Fibroblast of skin of right quadriceps (primary cell): ENCODE measurements around the gene ADGRA1.
"Not testable (repeated sequence)": the region's sequence is repeated elsewhere in the genome, so short reads cannot be mapped to it uniquely, and the experiment has no call there.

ENCODE experiments used
- DNase-seq: peaks from one replicate; pipeline ENCODE4 v3.0.0-alpha.2; 2013

The ADGRA1 gene

DNA sequence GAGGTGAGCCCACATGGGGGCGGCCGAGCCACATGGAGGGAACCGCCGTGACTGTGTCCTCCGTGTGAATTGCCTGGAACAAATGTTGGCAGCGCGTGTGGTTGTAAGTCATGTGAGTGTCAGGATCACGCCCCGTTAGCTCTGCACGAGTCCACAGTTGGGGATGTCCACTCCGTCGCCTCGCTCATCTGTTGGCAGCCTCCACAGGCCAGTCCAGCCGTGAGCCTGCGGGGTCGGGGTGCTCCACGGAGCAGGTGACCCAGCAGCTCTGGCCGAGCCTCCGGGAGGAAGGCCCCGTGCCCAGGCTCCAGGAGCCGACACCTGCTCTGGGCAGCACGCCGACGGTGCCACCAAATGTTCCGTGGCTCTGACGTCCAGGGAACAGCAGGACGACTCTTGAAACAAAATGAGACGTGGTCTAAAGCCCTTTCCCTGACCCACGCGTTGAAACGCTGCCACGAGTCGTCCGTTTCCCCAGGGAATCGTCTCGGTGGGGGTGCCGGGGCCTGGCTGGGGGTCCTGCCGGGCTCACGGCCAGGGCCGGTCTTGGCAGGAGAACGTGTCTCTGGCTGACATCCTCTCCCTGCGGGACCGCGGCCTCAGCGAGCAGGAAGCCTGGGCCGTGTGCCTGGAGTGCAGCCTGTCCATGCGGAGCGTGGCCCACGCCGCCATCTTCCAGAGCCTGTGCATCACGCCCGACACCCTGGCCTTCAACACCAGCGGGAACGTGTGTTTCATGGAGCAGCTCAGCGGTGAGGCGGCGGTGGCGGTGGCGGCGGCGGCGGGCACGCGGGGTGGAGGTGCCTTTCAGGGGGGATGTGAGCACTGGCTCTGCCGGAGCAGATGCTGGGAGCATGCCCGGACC is 79.3 kb downstream of the ADGRA1 start:
- no peak for DNase-seq

DNA sequence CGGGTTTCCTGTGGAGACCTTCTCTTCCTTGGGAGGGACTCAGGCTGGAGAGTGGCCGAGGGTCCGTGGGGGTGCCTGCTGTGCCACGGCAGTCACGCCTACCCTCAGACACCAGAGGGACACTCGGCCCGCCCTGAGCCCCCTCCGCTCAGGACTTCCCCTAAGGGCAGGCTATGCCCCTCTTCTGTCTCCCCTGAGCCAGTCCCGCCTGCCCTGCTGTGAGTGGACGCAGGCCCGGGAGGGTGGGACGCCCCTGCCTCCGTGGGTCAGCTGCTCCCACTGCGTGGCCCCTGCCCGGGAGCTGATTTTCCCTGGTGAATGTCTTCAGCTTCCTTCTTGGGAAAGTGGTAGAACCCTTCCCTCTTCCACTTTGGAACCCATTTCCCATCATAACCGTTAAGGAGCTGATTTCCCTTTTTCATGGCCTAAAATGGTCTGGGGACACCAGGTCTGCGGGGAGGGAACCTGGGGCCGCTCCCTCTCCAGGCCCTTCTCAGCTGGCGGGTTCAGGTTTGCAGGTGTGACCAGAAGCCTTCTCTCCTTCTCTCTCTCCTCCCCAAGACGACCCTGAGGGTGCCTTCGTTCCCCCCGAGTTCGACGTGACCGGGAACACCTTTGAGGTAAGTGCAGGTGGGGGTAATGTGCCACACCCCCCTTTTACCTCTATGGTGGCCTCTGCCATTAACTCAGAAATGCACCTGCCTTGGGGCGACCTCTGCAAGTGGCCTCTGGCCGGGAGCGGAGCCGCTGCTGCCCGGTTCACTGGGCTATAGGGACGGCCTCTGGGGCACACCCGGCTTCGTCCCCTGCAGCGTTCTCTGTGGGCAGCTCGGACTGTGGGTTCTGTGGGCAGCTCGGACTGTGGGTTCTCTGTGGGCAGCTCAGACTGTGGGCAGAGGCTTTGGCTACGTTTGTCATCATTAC is 80.2 kb downstream of the ADGRA1 start:
- no peak for DNase-seq

DNA sequence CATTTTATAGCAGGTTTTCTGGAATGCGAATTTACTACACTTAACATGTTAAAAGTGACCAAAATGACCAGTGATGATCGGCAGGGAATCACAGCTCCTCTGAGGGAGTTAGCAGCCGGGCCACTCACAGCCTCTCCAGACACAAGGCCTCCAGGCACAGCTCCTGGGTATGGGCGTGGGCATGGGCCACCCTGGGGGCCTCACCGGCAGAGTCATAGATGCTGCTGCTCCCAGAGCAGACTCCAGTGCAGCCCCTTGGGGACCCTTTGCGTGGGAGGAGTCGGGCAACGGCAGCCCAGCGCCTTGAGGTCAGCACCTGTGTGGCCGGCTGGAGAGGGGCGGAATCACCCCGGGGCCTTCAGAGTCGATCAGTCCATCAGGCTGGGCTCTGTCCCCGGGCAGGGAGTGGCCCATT is 80.9 kb downstream of the ADGRA1 start:
- DNase-seq, result no peak

DNA sequence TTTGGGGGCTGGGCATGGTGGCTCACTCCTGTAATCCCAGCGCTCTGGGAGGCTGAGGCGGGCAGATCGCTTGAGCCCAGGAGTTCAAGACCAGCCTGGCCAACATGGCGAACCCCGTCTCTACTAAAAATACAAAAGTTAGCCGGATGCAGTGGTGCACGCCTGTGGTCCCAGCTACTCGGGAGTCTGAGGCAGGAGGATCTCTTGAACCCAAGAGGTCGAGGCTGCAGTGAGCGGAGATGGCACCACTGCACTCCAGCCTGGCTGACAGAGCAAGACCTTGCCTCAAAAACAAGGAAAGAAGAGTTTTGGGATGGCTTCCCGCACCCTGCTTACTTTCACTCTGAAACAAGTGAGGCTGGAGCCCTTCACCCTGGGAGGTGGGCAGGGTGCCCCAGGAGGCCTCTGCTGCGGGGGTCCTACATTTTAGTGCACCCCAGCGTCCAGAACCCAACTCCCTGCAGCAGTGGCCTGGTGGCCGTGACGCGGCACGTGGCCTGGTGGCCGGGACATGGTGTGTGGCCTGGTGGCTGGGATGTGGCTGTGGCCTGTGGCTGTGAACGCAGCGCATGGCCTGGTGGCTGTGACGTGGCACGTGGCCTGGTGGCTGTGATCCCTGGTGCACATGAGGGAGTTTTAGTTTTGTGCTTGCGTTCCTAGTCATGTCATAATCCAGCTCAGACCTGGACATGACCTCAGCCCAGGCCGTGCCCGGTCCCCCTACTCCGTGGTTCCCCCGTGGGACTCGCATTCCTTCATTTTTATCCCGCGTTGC is 81.6 kb downstream of the ADGRA1 start:
- DNase-seq, result no peak

DNA sequence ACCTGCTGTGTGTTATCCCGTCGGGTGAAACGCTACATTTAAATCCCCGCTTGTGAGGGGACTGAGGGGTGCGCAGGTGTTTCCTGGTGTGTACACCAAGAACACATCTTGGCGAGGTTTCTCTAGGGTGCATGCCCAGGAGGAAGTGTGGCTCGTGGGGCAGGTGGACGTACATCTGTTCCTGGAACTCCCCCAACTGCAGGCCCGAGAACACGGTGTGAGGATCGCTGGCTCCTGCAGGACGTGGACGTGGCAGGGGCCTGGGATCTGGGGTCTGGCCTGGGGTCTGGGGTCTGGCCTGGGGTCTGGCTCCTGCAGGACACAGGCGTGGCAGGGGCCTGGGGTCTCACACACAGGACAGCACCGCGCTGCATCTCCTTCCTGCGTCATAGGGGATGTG is 82.4 kb downstream of the ADGRA1 start:
- no peak for DNase-seq

DNA sequence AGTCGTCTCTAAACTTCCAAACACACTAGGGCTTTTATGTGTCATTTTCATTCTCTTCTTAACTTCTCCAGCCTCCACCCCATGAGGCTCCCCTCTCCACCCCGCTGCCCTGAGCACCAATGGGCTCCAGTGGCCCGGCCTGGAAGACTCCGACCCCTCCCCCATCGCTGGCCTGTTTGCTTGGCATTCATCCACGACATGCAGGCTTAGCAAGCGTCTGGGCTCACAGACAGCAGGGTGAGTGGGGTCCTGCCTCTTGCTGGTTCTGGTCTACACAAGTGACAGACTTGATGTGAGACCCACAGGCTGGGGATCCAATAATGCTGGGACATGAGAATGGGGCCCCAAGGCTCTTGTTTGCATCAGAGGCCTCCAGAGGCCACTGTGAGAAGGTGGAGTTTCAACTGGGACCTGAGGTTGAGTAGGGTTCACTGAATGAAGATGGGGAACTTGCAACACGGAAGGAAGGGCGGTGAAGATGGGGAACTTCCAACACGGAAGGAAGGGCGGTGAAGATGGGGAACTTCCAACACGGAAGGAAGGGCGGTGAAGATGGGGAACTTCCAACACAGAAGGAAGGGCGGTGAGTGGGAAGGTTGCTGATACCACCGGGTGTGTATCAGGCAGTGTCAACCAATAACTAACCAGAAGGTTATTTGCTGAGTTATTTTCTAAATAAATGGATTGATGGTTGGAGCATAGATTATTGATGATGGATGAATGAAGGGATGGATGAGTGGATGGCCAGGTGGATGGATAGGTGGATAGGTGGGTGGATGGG is 86.3 kb downstream of the ADGRA1 start:
- no peak for DNase-seq

GRCh38 chr10:133174689-133175263 is 87.1 kb downstream of the ADGRA1 start:
- no peak for DNase-seq

GRCh38 chr10:133175624-133176023 is 87.9 kb downstream of the ADGRA1 start:
- DNase-seq, result not testable (repeated sequence)

GRCh38 chr10:133176546-133176945 is 88.8 kb downstream of the ADGRA1 start:
- DNase-seq, result no peak

DNA sequence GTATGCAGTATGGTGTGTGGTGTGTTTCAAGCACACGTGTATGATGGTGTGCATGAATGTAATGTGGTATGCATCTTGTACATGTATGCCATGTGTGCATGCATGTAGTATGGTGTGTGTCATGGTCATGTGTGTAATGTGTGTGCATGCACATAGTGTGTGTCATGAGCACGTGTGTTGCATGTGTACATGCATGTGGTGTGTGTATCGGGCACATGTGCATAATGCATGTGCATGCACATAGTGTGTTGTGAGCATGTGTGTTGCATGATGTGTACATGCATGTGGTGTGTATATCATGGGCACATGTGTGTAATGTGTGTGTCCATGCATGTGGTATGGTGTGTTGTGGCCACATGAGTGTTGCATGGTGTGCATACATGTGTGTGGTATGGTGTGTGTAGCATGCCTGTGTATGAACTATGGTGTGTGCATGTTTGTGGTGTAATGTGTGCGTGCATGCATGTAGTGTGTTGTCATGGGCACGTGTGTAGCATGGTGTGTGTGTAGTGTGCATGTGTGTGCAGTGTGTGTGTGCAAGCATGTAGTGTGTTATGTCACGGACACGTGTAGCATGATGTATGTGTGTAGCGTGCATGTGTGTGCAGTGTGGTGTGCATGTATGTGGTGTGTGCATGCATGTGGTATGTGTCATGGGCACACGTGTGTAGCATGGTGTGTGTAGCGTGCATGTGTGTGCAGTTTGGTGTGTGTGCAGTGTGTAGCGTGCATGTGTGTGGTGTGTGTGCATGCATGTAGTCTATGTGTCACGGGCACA is 89.8 kb downstream of the ADGRA1 start:
- DNase-seq, result no peak

DNA sequence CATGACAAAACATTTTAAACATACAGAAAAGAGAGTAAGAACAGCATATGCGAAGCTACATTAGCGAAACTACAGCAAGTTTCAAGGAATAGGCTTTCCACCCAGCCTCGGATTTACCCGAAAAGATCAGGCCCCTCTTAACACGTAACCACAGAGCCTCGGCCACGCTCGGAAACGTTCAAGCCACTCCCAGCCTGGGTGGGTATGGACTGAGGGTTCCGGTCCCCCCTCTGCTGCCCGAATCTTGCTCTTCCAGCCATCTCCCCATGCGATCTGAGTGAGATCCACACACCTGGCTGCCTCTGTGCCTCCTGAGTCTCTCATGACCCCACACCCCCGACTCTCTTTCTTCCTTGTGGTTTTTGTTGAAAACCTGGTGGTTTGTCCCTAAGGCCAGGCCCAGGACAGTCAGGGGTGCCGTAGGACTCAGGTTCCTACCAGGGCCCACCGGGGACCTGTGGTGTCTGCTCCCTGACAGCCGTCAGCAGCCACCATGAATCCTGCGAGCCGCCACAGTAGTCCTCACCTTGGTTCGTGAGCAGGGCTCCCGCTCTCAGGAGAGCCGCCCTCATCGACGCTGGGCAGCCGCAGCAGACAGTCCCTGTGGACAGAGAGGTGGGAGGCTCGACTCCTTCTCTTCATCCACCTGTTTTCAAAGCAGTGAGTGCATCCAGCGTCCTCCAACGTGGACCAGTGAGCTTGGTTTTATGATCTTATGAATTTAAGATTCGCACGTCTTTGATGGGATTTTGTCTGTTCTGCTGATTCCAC is 90.8 kb downstream of the ADGRA1 start:
- no peak for DNase-seq

- no peak for DNase-seq
Measured at GRCh38 chr10:133179128-133179520, 91.4 kb downstream of the ADGRA1 start.

GRCh38 chr10:133179651-133180050 is 91.9 kb downstream of the ADGRA1 start:
- DNase-seq, result no peak

DNA sequence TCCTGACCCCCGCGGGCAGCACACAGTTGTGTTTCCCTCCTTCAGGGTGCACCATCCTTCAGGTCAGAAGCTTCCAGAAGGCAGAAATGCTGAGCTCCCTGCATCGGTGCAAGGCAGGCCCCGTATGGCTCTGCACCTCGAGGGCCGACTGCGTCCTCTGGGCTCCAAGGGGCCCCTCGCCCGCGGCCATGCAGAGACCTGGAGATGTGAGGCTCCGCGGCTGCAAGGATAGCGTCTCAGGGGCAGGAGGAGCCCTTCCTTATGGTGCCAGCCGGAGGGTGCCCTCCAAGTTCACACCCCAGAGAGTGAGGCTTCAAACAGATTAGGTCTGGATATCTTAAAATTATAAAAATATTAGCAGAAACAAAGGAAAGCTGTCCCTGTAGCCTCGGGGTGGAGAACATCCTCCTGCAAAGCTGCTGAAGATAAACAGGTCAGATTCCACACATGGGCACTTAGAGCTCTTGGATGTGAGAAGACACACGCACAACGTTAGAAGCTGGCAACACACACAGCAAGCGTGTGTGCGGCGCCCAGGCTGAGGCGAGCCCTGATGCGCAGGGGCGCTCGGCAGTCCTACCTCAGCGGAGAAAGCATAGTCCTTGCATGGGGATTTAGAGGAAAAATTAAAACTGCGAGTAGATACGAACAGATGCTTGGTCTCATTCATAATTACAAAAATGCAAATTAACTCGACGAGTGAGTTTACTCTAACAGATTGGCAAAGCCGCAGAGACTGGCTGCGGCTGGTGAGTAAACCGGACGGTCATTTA is 92.7 kb downstream of the ADGRA1 start:
- no peak for DNase-seq

GRCh38 chr10:133180965-133181639 is 93.4 kb downstream of the ADGRA1 start:
- no peak for DNase-seq
